Ovary (tissue), 9 donors: Measurements from ENCODE around the gene TMEM44. TPM values are rescaled to one million over a fixed set of nuclear protein-coding genes. Genes with fewer than 3 reads are reported as not detected.
"Not testable (repeated sequence)": the region's sequence is repeated elsewhere in the genome, so short reads cannot be mapped to it uniquely, and the experiment has no call there.

Experiments
- DNase-seq, 5 donors: peaks; one replicate each; pipeline ENCODE4 v3.0.0-alpha.2; 2019 to 2020
- H3K27ac ChIP-seq, 2 donors: fragments of 200-600 bp; one replicate each; pipeline versions ENCODE4 v1.5.1 to v1.8.0; 2019 to 2022
- H3K27me3 ChIP-seq: fragments of 200-600 bp; one replicate; pipeline ENCODE4 v1.8.0; 2022
- H3K36me3 ChIP-seq: fragments of 200-600 bp; sonication (generic); one replicate; pipeline ENCODE4 v1.5.1; 2019
- H3K4me1 ChIP-seq: one replicate; pipeline ENCODE4 v1.8.1; 2013; ENCODE audit warnings: mild to moderate bottlenecking, moderate library complexity; ENCODE audit not compliant: insufficient read depth
- H3K4me3 ChIP-seq: fragments of 200-600 bp; sonication (generic); one replicate; pipeline ENCODE4 v1.5.1; 2017
- H3K9me3 ChIP-seq, 2 donors: fragments of 200-600 bp in 1 of 2; sonication (generic) in 1 of 2; one replicate each; pipeline versions ENCODE4 v1.5.1 to v1.8.1; 2013 to 2019; ENCODE audit warnings: mild to moderate bottlenecking in 1 of 2, moderate library complexity in 1 of 2
- EP300 ChIP-seq: sonication (generic); formaldehyde crosslinking; IDR thresholded peaks from one replicate; pipeline ENCODE4 v1.6.1; 2017; ENCODE audit warnings: antibody characterized with exemption
- POLR2A ChIP-seq: fragments of 450-650 bp; IDR thresholded peaks from one replicate; pipeline ENCODE4 v1.6.1; 2017; ENCODE audit warnings: antibody characterized with exemption, mild to moderate bottlenecking, moderate library complexity
- WGBS, 3 donors: extraction: QIAGEN DNeasy Blood & Tissue Kit in 1 of 3; methylation state at CpG; one replicate each; pipeline versions ENCODE4 v1.1.5 to v1.1.7; 2013 to 2017; 5-methylcytosine and 5-hydroxymethylcytosine counted together
- intact Hi-C, 4 donors: fragments of 100-400 bp; cut with DNase I; formaldehyde crosslinking; loops; one replicate each; pipeline versions ENCODE4 v1.11.0 to v1.15.1; 2022 to 2023
- polyA plus RNA-seq, 2 donors: library from polyadenylated mRNA; stranded (reverse); fragments of 200-250 nt in 1 of 2; fragments of 350-450 nt in 1 of 2; fragmentation: Illumina TruSeq in 1 of 2; extraction: RNeasy Lipid Tissue Mini Kit (QIAGEN cat#74804) in 1 of 2; gene quantifications; one replicate each; pipeline ENCODE4 v1.2.3, GENCODE V29; 2013 to 2014
- total RNA-seq, 7 donors: library from RNA; depleted of rRNA in 2 of 7; stranded (reverse); fragments of >200 nt in 2 of 7; fragmentation: NEBNext Ultra II Directional in 3 of 7; extraction: Animal tissue kit (Norgen Biotek cat#: 25700) in 3 of 7; gene quantifications; one replicate each; pipeline versions ENCODE4 v1.1.0 to v1.2.4, GENCODE V29; 2016 to 2023
- TF ChIP-seq, protein P1 (sequence below), 3 donors: fragments of 450-650 bp in 2 of 3; fragments of 200-600 bp in 1 of 3; IDR thresholded peaks; one replicate each; pipeline versions ENCODE4 v1.5.1 to v1.8.0; 2016 to 2022; ENCODE audit warnings: antibody characterized with exemption in 3 of 3, mild to moderate bottlenecking in 1 of 3
- donor health status: DM: no; HTN: no; CAD: no; lungs with moderate emphysema.
- donor health status: DM: no; HTN: no; CAD: no.
- donor health status: Bipolar disorder and iron deficiency.
- donor health status: DM: yes; HTN: yes; CAD: no.
- donor health status: DM: no; HTN: no; CAD: no.
- donor health status: DM: yes; HTN: yes; CAD: no.

The TMEM44 gene
- total and polyA plus RNA-seq, 9 donors: 3.4 to 12.3 (median 6.5) TPM

DNA sequence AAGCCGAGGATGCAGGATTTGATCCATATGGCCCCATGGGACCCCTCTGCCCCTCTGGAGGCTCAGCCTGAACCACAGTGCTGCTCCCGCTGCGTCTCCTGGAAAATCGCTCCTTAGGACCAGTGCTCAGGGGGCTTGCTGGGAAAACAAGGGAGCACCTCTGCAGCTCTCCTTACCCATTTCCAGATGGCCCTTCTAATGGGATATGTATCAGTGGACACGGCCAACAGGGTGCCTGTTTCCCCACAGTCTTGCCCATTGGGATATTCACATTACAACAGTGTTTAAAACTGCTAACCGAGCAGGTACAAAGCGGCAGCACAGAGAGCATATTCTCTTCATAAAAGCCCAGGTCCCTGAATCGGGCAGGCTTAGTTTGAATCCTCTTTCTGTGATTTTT, 27.1 kb downstream of the TMEM44 start:
- TF ChIP-seq, protein P1, sequence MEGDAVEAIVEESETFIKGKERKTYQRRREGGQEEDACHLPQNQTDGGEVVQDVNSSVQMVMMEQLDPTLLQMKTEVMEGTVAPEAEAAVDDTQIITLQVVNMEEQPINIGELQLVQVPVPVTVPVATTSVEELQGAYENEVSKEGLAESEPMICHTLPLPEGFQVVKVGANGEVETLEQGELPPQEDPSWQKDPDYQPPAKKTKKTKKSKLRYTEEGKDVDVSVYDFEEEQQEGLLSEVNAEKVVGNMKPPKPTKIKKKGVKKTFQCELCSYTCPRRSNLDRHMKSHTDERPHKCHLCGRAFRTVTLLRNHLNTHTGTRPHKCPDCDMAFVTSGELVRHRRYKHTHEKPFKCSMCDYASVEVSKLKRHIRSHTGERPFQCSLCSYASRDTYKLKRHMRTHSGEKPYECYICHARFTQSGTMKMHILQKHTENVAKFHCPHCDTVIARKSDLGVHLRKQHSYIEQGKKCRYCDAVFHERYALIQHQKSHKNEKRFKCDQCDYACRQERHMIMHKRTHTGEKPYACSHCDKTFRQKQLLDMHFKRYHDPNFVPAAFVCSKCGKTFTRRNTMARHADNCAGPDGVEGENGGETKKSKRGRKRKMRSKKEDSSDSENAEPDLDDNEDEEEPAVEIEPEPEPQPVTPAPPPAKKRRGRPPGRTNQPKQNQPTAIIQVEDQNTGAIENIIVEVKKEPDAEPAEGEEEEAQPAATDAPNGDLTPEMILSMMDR (IDR thresholded peaks at IDR 0.05): no peak
- TF ChIP-seq POLR2A: no peak
- TF ChIP-seq EP300: no peak
- Histone ChIP-seq H3K4me1 (no peaks in the 10 kb centered on the region), H3K27me3 (no peaks in the 10 kb centered on the region), H3K4me3 (no peak overlapping the region), H3K27ac (no peak overlapping the region), H3K36me3 (no peaks in the 10 kb centered on the region), H3K9me3 (no peaks in the 10 kb centered on the region)
- intact Hi-C loops: no loop called here
- WGBS, 3 donors: 82 to 98% (median 82%) methylated on average over 7 to 8 of the region's 8 CpGs
- no peak for DNase-seq

DNA sequence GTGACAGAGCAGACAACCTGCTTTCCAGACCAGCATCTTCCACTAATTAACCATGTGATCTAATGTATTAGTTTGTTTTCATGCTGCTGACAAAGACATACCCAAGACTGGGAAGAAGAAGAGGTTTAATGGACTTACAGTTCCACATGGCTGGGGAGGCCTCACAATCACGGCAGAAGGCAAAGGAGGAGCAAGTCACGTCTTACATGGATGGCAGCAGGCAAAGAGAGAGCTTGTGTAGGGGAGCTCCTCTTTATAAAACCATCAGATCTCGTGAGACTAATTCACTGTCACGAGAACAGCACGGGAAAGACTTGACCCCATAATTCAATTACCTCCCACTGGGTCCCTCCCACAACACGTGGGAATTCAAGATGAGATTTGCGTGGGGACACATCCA, 27.9 kb downstream of the TMEM44 start:
- H3K9me3 ChIP-seq, H3K27ac ChIP-seq, H3K36me3 ChIP-seq, intact Hi-C loops, DNase-seq, H3K27me3 ChIP-seq, H3K4me1 ChIP-seq, H3K4me3 ChIP-seq: not testable (repeated sequence)
- WGBS, 3 donors: 83 to 88% (median 87%) methylated on average over 7 of the region's 7 CpGs

GRCh38 chr3:194604837-194605236, 28.4 kb downstream of the TMEM44 start:
- Histone ChIP-seq H3K4me1 (no peaks in the 10 kb centered on the region), H3K4me3 (no peak overlapping the region), H3K9me3 (no peaks in the 10 kb centered on the region), H3K27me3 (no peaks in the 10 kb centered on the region), H3K36me3 (no peaks in the 10 kb centered on the region), H3K27ac (no peak overlapping the region)
- TF ChIP-seq, protein P1 (IDR thresholded peaks at IDR 0.05): no peak
- TF ChIP-seq POLR2A (no peak), EP300 (no peak)
- intact Hi-C loops: no loop called here
- DNase-seq: no peak
- 91 to 92% (median 92%) methylated on average over 2 of the region's 2 CpGs for WGBS, 3 donors

- intact Hi-C loops: no loop called here
Observed at GRCh38 chr3:194604126-194604525, 29.1 kb downstream of the TMEM44 start.

GRCh38 chr3:194602669-194603171, 30.5 kb downstream of the TMEM44 start:
- H3K27ac ChIP-seq: no peak overlapping the region
- 41 to 57% (median 52%) methylated on average over 10 of the region's 10 CpGs for WGBS, 3 donors

More at GRCh38 chr3:194604126-194604525, 29.1 kb downstream of the TMEM44 start:
- no peaks in the 10 kb centered on the region for H3K9me3 ChIP-seq
- no peaks in the 10 kb centered on the region for H3K27me3 ChIP-seq
- no peaks in the 10 kb centered on the region for H3K36me3 ChIP-seq
- no peak for DNase-seq
- H3K27ac ChIP-seq: no peak overlapping the region
- TF ChIP-seq, protein P1 (IDR thresholded peaks at IDR 0.05): no peak
- TF ChIP-seq EP300: no peak
- TF ChIP-seq POLR2A: no peak
- H3K4me1 ChIP-seq: no peaks in the 10 kb centered on the region
- 91 to 93% (median 92%) methylated on average over 20 to 22 of the region's 22 CpGs for WGBS, 3 donors
- H3K4me3 ChIP-seq: no peak overlapping the region

More at GRCh38 chr3:194602669-194603171, 30.5 kb downstream of the TMEM44 start:
- DNase-seq: no peak
- Histone ChIP-seq H3K9me3 (no peaks in the 10 kb centered on the region), H3K36me3 (no peaks in the 10 kb centered on the region), H3K4me1 (no peaks in the 10 kb centered on the region), H3K27me3 (no peaks in the 10 kb centered on the region), H3K4me3 (no peak overlapping the region)
- TF ChIP-seq, protein P1 (IDR thresholded peaks at IDR 0.05): no peak
- TF ChIP-seq POLR2A (no peak), EP300 (no peak)
- intact Hi-C loops: no loop called here
